Activated CD4-positive, alpha-beta T cell treated with anti-CD3 and anti-CD28 coated beads for 36 hours (primary cell): ENCODE measurements around the gene KCNQ1OT1. TPM values are rescaled to one million over a fixed set of nuclear protein-coding genes. Genes with fewer than 3 reads are reported as not detected.
A peak's percentile ranks its signal among the peaks of the same experiment; 100 is the strongest.

Experiments
- ATAC-seq: fragments of 200-7000 bp; cut with Tn5 transposase; one replicate; pipeline ENCODE4 v1.10.0; 2021; ENCODE audit warnings: mild to moderate bottlenecking, moderate library complexity
- CTCF ChIA-PET: fragments of 350-600 bp; sonication (Branson Sonifier 250); formaldehyde crosslinking; loops from one replicate; lab custom pipeline; 2021; ENCODE audit warnings: antibody characterized with exemption; lab: Charles Lee
- POLR2A ChIA-PET: fragments of 350-600 bp; sonication (Branson Sonifier 250); formaldehyde crosslinking; loops from one replicate; lab custom pipeline; 2021; ENCODE audit warnings: antibody characterized with exemption, inconsistent platforms; lab: Charles Lee
- DNase-seq: peaks from one replicate; pipeline ENCODE4 v3.0.0-alpha.2; 2020
- H3K27ac Mint-ChIP-seq: one replicate; pipeline ENCODE4 v1.8.0; 2021; ENCODE audit warnings: mixed read lengths
- H3K27me3 Mint-ChIP-seq: one replicate; pipeline ENCODE4 v1.8.0; 2021; ENCODE audit warnings: mixed read lengths
- H3K36me3 Mint-ChIP-seq: one replicate; pipeline ENCODE4 v1.8.0; 2021; ENCODE audit warnings: low read depth, mixed read lengths
- H3K4me1 Mint-ChIP-seq: one replicate; pipeline ENCODE4 v1.8.0; 2021; ENCODE audit warnings: mixed read lengths
- H3K4me3 Mint-ChIP-seq: one replicate; pipeline ENCODE4 v1.8.0; 2021; ENCODE audit warnings: mild to moderate bottlenecking, moderate library complexity, mixed read lengths
- H3K9me3 Mint-ChIP-seq: one replicate; pipeline ENCODE4 v1.8.0; 2021; ENCODE audit warnings: low read depth, mixed read lengths
- intact Hi-C, 2 experiments: fragments of 100-400 bp; cut with DNase I in 1 of 2; cut with micrococcal nuclease in 1 of 2; formaldehyde crosslinking; loops; one replicate each; pipeline versions ENCODE4 v1.14.2 to v1.15.1; 2022 to 2024; cut with DNase I, micrococcal nuclease
- total RNA-seq, 2 experiments: library from RNA; stranded (reverse); gene quantifications; one replicate each; pipeline ENCODE4 v1.2.3, GENCODE V29; 2021

The KCNQ1OT1 gene
- total RNA-seq, 2 experiments from 2014 or later = 0.16 TPM

DNA sequence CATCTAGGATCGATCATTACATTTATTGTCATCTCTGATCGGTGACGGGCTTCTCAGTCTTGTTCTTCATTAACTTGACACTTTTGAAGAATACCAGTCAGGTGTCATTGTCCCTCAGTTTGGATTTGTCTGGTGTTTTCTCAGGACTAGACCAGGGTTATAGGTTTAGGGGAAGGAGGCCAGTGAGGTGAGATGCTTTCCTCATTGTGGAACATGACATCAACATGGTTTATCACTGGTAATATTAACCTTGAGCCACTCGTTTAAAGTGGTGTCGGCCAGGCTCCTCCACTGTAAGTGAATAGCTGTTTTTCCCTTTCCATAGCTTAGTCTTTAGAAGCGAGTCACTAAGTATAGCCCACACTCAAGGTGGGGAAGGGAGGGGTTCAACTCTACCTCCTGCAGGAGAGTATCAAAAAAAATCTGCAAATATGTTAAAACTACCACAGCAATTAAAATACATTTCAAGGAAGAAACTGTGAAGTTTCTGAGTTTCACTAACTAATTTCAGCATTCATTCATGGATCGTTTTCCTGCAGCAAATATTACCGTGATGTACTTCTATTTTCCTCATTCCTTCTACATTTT, 42.0 kb downstream of the KCNQ1OT1 start:
- no peak overlapping the region for H3K4me3 Mint-ChIP-seq
- no peak overlapping the region for H3K27ac Mint-ChIP-seq
- DNase-seq = no peak
- ATAC-seq = no peak
- ChIA-PET CTCF (interaction anchor here (0.7 kb wide), 1 partner anchor 11 kb away, joined by 4 read pairs; no protein-coding TSS in a partner anchor), POLR2A (no interaction called here)
- H3K36me3 Mint-ChIP-seq = peaks cover 17% of the 10 kb centered on the region
- no peaks in the 10 kb centered on the region for H3K4me1 Mint-ChIP-seq
- no peaks in the 10 kb centered on the region for H3K9me3 Mint-ChIP-seq
- intact Hi-C loops = no loop called here
- no peaks in the 10 kb centered on the region for H3K27me3 Mint-ChIP-seq

DNA sequence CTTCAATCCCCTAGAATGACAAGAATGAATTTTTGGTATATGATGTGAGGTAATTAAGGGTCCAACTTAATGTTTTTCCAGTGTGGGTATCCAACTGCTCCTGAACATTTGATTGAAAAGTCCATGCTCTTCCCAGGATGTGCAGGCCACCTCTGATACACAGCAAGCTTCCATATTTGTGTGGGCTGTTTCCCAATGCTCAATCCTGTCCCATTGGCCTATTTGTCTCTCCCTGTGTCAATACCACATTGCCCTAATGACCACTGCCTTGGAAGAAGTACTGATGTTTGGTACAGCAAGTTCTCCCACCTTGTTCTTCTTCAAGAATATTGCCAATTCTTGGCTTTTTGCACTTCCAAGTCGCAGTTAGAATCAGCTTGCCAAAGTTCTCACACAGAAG, 42.9 kb downstream of the KCNQ1OT1 start:
- Mint-ChIP-seq H3K36me3 (peaks cover 17% of the 10 kb centered on the region), H3K27ac (no peak overlapping the region), H3K9me3 (no peaks in the 10 kb centered on the region), H3K4me1 (no peaks in the 10 kb centered on the region), H3K27me3 (no peaks in the 10 kb centered on the region), H3K4me3 (no peak overlapping the region)
- intact Hi-C loops = no loop called here
- no peak for ATAC-seq
- ChIA-PET POLR2A (no interaction called here), CTCF (no interaction called here)
- no peak for DNase-seq

DNA sequence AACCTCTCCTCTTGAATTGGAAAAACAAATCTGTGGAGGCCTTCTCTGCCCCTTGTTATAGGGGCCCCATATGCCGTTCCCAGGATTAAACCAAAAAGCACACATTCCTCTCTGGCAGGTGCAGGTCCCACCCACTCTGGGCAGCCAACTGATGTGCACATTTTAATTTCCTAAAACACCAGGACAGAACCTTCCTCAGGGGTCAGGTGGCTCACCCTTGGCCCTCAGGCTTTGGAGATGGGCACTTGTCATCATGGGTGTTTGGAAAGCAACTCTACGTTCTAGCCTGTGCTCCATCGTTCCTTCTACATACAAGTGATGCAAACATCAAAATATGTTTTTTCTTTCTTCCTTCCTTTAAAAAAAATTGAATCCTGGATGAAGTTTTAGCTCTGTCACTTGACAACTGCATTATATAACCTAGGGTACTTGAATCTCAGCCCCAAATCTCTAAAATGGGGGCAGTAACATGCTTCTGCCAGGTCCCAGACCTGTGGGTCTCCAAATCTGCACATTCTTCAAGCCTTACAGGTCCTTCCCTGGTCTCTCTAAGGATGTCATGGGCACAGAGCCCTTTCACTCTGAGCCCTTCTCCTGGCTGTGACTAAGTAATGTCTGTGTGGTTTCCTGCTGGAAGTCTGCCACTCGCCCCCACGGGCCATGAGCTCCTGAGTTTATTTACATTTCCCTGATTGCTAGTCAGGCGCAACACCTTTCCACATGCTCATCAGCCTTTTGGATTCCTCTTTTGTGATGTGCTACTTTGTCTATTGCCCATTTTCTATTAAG, 43.8 kb downstream of the KCNQ1OT1 start:
- Mint-ChIP-seq H3K27ac (no peak overlapping the region), H3K27me3 (no peaks in the 10 kb centered on the region), H3K9me3 (no peaks in the 10 kb centered on the region), H3K36me3 (peaks cover 17% of the 10 kb centered on the region), H3K4me1 (no peaks in the 10 kb centered on the region), H3K4me3 (no peak overlapping the region)
- no peak for ATAC-seq
- intact Hi-C loops = no loop called here
- POLR2A ChIA-PET = no interaction called here
- CTCF ChIA-PET = no interaction called here
- no peak for DNase-seq

DNA sequence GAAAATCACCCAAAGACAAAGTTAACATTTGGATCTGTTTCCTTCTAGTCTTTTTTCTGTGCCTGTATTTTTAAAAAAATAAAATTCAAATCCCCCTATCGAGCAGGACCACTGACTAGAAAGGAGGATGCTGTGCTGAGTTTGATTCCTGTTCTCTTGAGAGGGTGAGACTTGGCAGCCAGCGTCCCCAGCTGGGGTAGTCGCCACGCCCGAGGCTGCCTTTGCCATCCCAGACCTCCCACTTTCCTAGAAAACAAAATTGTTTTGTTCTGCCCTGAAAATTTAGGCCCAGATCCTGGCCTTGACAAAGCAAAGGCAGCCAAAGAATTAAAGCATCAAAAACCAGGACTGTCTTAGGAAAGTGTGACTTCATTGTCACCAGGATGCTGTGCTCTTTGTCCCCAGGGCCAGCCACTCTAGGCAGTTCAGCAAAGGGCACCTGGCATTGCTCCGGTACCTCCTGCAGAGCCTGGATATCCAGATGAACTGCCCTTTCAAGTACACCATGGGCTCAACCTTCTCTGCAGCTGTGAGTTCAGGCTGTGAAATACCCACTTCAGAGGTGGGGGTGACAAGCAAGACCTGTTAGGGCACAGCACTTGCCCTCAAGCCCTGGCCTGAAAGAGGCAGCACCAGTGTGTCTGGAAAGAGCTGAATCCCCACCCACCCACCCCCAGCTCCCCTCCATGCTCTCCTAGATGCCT, 44.6 kb downstream of the KCNQ1OT1 start:
- H3K27me3 Mint-ChIP-seq = no peaks in the 10 kb centered on the region
- no peak for DNase-seq
- CTCF ChIA-PET = interaction anchor here (1.9 kb wide), 1 partner anchor 122 kb away, joined by 7 read pairs; no protein-coding TSS in a partner anchor
- no peak overlapping the region for H3K27ac Mint-ChIP-seq
- no peak overlapping the region for H3K4me3 Mint-ChIP-seq
- POLR2A ChIA-PET = no interaction called here
- intact Hi-C loops = no loop called here
- no peaks in the 10 kb centered on the region for H3K4me1 Mint-ChIP-seq
- peaks cover 4% of the 10 kb centered on the region for H3K9me3 Mint-ChIP-seq
- peaks cover 18% of the 10 kb centered on the region for H3K36me3 Mint-ChIP-seq
- no peak for ATAC-seq

DNA sequence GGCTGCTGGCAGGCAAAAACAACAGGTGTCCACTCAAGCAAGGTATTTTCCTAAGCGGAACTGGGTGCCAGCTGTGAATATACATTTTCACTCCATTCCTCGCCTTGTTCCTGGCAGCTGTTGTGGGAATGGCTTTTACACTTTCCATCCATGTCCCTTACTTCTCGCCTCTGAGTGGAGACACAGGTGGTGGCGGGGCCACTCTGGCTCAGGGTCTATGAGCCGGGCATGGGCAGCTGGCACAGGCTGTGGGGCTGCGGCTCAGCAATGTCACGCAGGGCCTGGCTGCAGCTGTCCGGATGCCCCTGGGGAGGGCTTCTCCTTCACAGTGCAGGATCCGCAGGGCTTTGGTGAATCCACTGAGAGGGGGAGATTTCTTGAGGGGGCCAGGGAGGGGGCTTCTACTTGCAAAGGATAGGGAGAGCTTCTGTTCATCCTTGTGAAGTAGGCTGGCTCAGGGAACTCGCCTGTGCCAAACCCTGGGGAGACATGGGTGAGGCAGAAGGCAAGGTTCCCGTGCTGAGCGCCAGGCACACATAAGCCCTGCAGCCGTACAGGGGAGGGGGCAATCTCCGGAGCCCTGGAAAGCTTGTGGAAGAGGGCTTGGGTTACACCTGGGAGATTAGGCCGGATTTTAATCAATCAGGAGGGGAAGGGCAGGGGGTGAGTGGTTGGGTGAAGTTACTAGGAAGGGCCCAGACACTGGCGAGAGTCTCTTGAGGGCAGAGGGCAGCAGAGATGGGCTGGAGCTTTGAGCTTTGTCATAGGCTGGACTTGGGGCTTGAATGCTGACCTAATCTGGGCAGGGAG, 45.7 kb downstream of the KCNQ1OT1 start:
- CTCF ChIA-PET = interaction anchor here (0.6 to 1.9 kb wide), 2 partner anchors 39 to 121 kb away, joined by 3 to 7 read pairs; no protein-coding TSS in a partner anchor
- DNase-seq (no peak), ATAC-seq (no peak)
- Mint-ChIP-seq H3K9me3 (peaks cover 14% of the 10 kb centered on the region), H3K36me3 (peaks cover 21% of the 10 kb centered on the region), H3K27ac (no peak overlapping the region), H3K4me1 (no peaks in the 10 kb centered on the region), H3K4me3 (no peak overlapping the region), H3K27me3 (no peaks in the 10 kb centered on the region)
- POLR2A ChIA-PET = no interaction called here
- intact Hi-C loops = no loop called here

DNA sequence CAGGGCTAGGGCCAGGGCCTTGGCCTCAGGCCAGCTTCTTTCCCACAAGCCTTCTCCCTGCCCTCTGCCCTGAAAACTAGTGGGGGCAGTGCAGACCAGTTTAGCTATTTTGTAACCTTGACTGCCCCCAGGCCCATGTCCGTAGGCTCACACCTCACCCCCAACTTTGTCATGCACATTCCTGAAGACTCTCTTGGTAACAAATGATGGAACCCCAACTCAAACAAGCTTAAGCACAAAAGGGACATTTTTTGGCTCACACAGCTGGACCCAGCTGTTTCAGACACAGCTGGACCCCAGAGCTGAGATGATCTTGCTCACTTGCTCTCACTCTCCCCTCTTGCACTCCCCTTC, 46.6 kb downstream of the KCNQ1OT1 start:
- POLR2A ChIA-PET = no interaction called here
- ATAC-seq = no peak
- Mint-ChIP-seq H3K4me1 (no peaks in the 10 kb centered on the region), H3K4me3 (no peak overlapping the region), H3K27me3 (no peaks in the 10 kb centered on the region), H3K9me3 (peaks cover 20% of the 10 kb centered on the region), H3K36me3 (peaks cover 19% of the 10 kb centered on the region), H3K27ac (no peak overlapping the region)
- DNase-seq = no peak
- CTCF ChIA-PET = interaction anchor here (0.5 to 1.9 kb wide), 3 partner anchors 38 to 301 kb away, joined by 3 to 7 read pairs (median 3); no protein-coding TSS in a partner anchor
- intact Hi-C loops = no loop called here

DNA sequence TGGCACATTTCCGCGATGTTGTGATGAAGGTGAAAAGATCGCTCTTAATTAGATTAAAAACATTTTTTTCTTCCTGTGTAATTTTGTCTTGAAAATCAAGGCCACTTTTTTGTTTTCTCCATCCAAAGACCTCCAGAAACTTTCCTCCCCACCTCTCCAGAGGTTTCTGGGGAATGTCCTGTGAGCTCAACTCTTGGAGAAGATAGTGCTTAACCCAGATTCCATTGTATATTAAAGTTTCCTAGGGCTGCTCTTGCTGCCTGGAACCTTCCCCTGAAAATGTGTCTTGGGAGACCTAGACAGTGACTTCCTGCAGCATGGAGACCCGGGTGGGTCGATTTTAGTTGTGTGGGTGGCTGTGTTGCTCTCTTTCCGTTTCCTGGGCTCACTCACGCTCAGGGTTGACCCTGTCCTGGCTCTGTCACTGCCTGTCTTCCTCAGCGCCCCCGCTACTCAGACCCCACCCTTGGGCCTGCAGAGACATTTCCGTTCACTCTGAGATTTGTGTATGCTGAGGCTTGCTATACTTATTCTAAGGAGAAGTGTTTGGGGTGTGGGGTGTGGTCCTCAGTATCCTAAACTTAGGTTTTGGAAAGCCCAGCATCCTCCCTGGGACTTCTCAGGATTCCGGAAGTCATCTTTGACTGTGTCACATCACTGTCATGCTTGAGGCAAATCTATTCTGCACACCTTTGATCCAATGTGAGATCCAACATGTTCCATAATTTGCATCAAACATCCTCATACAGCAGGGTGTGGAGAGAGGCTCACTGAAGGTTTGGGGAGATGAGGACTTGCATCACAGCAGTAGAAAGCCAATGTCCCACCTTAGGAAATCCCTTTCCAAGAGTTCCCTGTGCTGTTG, 47.2 kb downstream of the KCNQ1OT1 start:
- ChIA-PET POLR2A (no interaction called here), CTCF (interaction anchor here (0.5 kb wide), 1 partner anchor 302 kb away, joined by 3 read pairs; no protein-coding TSS in a partner anchor)
- intact Hi-C loops = no loop called here
- DNase-seq (no peak), ATAC-seq (no peak)
- H3K27ac Mint-ChIP-seq = no peak overlapping the region
- H3K36me3 Mint-ChIP-seq = peaks cover 21% of the 10 kb centered on the region
- H3K27me3 Mint-ChIP-seq = no peaks in the 10 kb centered on the region
- H3K4me1 Mint-ChIP-seq = no peaks in the 10 kb centered on the region
- H3K9me3 Mint-ChIP-seq = peaks cover 23% of the 10 kb centered on the region
- no peak overlapping the region for H3K4me3 Mint-ChIP-seq

DNA sequence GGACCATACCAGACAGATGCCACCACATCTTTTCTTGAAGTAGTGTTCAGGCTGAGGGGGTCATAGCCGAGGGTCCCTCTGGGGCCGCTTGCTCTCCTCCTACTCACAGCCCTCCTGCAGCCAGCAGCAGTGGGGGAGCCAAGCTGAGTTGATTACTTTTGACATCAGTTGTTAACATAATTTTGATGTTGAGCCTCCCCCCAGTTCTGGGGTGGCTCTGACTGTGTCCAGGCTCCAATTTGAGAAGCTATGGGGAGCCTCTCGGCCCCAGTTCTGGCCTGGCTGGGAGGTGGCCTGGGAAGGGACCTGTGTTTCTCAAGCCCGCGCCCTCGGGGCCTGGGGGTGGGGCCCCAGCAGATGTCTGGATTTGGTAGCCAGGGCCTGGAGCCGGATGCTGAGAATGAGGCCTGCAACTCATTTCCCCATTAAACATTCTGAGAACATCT, 47.9 kb downstream of the KCNQ1OT1 start:
- no peak overlapping the region for H3K27ac Mint-ChIP-seq
- CTCF ChIA-PET = interaction anchor here (0.9 to 1.2 kb wide), 2 partner anchors 13 to 236 kb away, joined by 3 read pairs; no protein-coding TSS in a partner anchor
- H3K4me1 Mint-ChIP-seq = no peaks in the 10 kb centered on the region
- H3K9me3 Mint-ChIP-seq = peaks cover 28% of the 10 kb centered on the region
- H3K36me3 Mint-ChIP-seq = peaks cover 28% of the 10 kb centered on the region
- H3K27me3 Mint-ChIP-seq = no peaks in the 10 kb centered on the region
- no peak for DNase-seq
- no peak overlapping the region for H3K4me3 Mint-ChIP-seq
- ATAC-seq = no peak
- intact Hi-C loops = no loop called here
- POLR2A ChIA-PET = no interaction called here

DNA sequence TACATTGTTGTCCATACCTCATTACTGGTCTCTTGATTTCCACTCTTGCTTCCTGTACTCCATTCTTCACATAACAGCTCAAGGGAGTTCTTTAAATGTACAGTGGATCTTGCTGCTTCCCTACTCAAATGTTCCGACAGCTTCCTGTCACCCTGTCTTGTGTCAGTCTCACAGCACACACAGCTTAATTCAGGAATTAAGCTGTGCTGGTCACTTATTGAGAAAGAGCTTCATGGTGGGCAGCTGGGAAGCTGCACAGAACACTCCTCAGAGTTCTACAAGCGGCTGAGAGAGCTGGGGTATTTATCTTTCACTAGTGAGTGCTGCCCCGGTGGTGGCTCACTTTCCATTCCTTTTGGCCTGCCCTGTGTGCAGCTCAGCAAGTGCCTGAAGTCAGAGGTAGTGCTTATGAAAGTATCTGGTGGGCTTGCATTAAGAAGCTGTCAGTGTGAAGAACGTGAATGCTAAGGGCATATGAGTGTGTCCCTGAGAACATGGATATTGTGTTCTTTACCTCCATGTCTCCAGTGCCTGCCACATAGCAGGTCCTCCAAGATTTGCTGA, 48.7 kb downstream of the KCNQ1OT1 start:
- POLR2A ChIA-PET = no interaction called here

DNA sequence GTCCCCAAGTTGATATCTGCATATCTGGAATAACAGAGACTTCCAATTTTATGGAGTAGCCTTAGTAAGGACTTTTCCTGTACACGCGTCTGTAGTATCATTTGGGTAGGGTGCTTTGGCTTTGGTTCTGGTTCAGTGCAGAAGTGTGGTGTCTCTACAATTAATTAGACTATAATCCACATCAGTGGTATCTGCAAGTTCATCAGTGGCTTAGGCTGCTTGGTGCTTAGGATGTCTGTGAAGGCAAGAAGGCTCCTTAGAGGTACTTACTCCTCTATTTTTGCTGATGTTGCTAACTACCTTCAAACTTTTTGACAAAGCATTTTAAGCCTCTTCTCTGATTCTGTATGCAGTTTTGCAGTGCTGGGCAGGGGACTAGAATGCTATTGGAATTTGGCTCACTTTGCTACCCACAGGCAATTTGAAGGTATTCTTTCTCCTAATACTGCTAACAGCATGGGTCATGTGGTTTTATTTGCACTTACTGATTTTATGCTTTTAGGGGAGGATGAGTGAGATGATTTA, 49.4 kb downstream of the KCNQ1OT1 start:
- no peak for DNase-seq
- no peak for ATAC-seq
- H3K36me3 Mint-ChIP-seq = peaks cover 33% of the 10 kb centered on the region
- H3K9me3 Mint-ChIP-seq = peaks cover 32% of the 10 kb centered on the region
- no peak overlapping the region for H3K4me3 Mint-ChIP-seq
- no peaks in the 10 kb centered on the region for H3K27me3 Mint-ChIP-seq
- ChIA-PET POLR2A (no interaction called here), CTCF (interaction anchor here (0.7 kb wide), 1 partner anchor 13 kb away, joined by 3 read pairs; no protein-coding TSS in a partner anchor)
- no peaks in the 10 kb centered on the region for H3K4me1 Mint-ChIP-seq
- intact Hi-C loops = no loop called here
- H3K27ac Mint-ChIP-seq = peak overlapping the region; percentile 6

More for the DNA sequence above, 48.7 kb downstream of the KCNQ1OT1 start:
- H3K27ac Mint-ChIP-seq = no peak overlapping the region
- CTCF ChIA-PET = interaction anchor here (0.7 to 1.2 kb wide), 3 partner anchors 12 to 237 kb away, joined by 3 read pairs; no protein-coding TSS in a partner anchor
- intact Hi-C loops = no loop called here
- H3K27me3 Mint-ChIP-seq = no peaks in the 10 kb centered on the region
- no peak for ATAC-seq
- H3K36me3 Mint-ChIP-seq = peaks cover 33% of the 10 kb centered on the region
- H3K4me3 Mint-ChIP-seq = no peak overlapping the region
- DNase-seq = no peak
- peaks cover 30% of the 10 kb centered on the region for H3K9me3 Mint-ChIP-seq
- H3K4me1 Mint-ChIP-seq = no peaks in the 10 kb centered on the region
